Measurements from ENCODE around the gene PLAAT4.

GRCh38 chr11:63586451-63587166, 50.0 kb downstream of the PLAAT4 start:
- TF ChIP-seq, protein P1, sequence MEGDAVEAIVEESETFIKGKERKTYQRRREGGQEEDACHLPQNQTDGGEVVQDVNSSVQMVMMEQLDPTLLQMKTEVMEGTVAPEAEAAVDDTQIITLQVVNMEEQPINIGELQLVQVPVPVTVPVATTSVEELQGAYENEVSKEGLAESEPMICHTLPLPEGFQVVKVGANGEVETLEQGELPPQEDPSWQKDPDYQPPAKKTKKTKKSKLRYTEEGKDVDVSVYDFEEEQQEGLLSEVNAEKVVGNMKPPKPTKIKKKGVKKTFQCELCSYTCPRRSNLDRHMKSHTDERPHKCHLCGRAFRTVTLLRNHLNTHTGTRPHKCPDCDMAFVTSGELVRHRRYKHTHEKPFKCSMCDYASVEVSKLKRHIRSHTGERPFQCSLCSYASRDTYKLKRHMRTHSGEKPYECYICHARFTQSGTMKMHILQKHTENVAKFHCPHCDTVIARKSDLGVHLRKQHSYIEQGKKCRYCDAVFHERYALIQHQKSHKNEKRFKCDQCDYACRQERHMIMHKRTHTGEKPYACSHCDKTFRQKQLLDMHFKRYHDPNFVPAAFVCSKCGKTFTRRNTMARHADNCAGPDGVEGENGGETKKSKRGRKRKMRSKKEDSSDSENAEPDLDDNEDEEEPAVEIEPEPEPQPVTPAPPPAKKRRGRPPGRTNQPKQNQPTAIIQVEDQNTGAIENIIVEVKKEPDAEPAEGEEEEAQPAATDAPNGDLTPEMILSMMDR (conservative IDR thresholded peaks at IDR 0.05) = no peak
- TF ChIP-seq ZFX (IDR thresholded peaks at IDR 0.05) = no peak

Measured in C4-2B (cell line).